K562 (cell line): ENCODE measurements around the gene WNK1. TPM values are rescaled to one million over a fixed set of nuclear protein-coding genes. Genes with fewer than 3 reads are reported as not detected.

Source experiments
- ETS2 ChIP-seq: IDR thresholded peaks from 2 replicates; pipeline ENCODE4 v1.6.1; 2016; ENCODE audit warnings: borderline replicate concordance, missing genetic modification characterization, mild to moderate bottlenecking, moderate library complexity, missing compliant biosample characterization; ENCODE audit not compliant: poor library complexity, severe bottlenecking
- MEF2D ChIP-seq: conservative IDR thresholded peaks from 2 replicates; pipeline ENCODE4 v1.6.1; 2016; ENCODE audit warnings: low read depth, missing genetic modification characterization, missing compliant biosample characterization
- ZNF124 ChIP-seq: sonication (generic); formaldehyde crosslinking; IDR thresholded peaks from 2 replicates; pipeline ENCODE4 v1.8.1; 2022; ENCODE audit warnings: missing genetic modification reagents
- ZNF274 ChIP-seq: IDR thresholded peaks from 2 replicates; pipeline ENCODE4 v1.6.1; 2011; ENCODE audit warnings: low read depth, mild to moderate bottlenecking, low read length, moderate library complexity, borderline replicate concordance
- ZNF586 ChIP-seq: fragments of 450-650 bp; formaldehyde crosslinking; conservative IDR thresholded peaks from 2 replicates; pipeline ENCODE4 v1.4.0; 2020; ENCODE audit warnings: mild to moderate bottlenecking, moderate library complexity
- polyA plus RNA-seq, 8 experiments: library from polyadenylated mRNA; depleted of rRNA in 4 of 8; stranded (reverse) in 5 of 8; unstranded in 3 of 8; fragments of >200 nt; fragmentation: Nextera tagmentation in 2 of 8; fragmentation: Illumina TruSeq in 1 of 8; extraction: Ambion mirVana in 2 of 8; extraction: Trizol in 1 of 8; gene quantifications; 2 replicates each; pipeline versions ENCODE4 v1.2.1 to v1.2.3, GENCODE V29; 2011 to 2014; ENCODE audit warnings: inconsistent platforms in 1 of 8, missing spikeins in 1 of 8
- total RNA-seq, 7 experiments: library from RNA; depleted of rRNA in 6 of 7; stranded (reverse); fragments of >200 nt in 6 of 7; fragmentation: Illumina TruSeq in 2 of 7; extraction: Trizol in 2 of 7; gene quantifications; 2 replicates each; pipeline versions ENCODE4 v1.2.1 to v1.2.3, GENCODE V29; 2011 to 2021; ENCODE audit warnings: low replicate concordance in 1 of 7
- TF ChIP-seq, protein P1 (sequence below), 2 experiments: fragments of 450-650 bp; formaldehyde crosslinking in 1 of 2; IDR thresholded peaks; 2 replicates each; pipeline versions ENCODE4 v1.4.0 to v1.6.1; 2014 to 2020; ENCODE audit warnings: mild to moderate bottlenecking in 2 of 2, borderline replicate concordance in 1 of 2, low read depth in 1 of 2
- TF ChIP-seq, protein P2 (sequence below): IDR thresholded peaks from 2 replicates; pipeline ENCODE4 v1.6.1; 2011; ENCODE audit not compliant: insufficient read length; ENCODE audit errors: extremely low read depth
- TF ChIP-seq, protein P3 (sequence below): sonication (generic); formaldehyde crosslinking; IDR thresholded peaks from 2 replicates; pipeline ENCODE4 v1.8.0; 2022; ENCODE audit warnings: missing genetic modification reagents, mild to moderate bottlenecking, borderline replicate concordance

WNK1 gene
- total and polyA plus RNA-seq, 9 of the 15 experiments (the other 6 are each of a cell fraction or from before 2014, with no cell fraction given): 4.3 to 73.9 (median 31.0) TPM

- TF ChIP-seq, protein P1, sequence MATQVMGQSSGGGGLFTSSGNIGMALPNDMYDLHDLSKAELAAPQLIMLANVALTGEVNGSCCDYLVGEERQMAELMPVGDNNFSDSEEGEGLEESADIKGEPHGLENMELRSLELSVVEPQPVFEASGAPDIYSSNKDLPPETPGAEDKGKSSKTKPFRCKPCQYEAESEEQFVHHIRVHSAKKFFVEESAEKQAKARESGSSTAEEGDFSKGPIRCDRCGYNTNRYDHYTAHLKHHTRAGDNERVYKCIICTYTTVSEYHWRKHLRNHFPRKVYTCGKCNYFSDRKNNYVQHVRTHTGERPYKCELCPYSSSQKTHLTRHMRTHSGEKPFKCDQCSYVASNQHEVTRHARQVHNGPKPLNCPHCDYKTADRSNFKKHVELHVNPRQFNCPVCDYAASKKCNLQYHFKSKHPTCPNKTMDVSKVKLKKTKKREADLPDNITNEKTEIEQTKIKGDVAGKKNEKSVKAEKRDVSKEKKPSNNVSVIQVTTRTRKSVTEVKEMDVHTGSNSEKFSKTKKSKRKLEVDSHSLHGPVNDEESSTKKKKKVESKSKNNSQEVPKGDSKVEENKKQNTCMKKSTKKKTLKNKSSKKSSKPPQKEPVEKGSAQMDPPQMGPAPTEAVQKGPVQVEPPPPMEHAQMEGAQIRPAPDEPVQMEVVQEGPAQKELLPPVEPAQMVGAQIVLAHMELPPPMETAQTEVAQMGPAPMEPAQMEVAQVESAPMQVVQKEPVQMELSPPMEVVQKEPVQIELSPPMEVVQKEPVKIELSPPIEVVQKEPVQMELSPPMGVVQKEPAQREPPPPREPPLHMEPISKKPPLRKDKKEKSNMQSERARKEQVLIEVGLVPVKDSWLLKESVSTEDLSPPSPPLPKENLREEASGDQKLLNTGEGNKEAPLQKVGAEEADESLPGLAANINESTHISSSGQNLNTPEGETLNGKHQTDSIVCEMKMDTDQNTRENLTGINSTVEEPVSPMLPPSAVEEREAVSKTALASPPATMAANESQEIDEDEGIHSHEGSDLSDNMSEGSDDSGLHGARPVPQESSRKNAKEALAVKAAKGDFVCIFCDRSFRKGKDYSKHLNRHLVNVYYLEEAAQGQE (IDR thresholded peaks at IDR 0.05; ENCODE audit: borderline replicate concordance): peak; percentile 80
- TF ChIP-seq, protein P1 (CRISPR knock-in tag; IDR thresholded peaks at IDR 0.05; ENCODE audit: low read depth): no peak
- TF ChIP-seq ZNF124 (CRISPR knock-in tag) (no peak), ZNF274 (no peak), ETS2 (tag) (no peak), MEF2D (no peak), ZNF586 (CRISPR knock-in tag) (no peak)
- TF ChIP-seq, protein P2, sequence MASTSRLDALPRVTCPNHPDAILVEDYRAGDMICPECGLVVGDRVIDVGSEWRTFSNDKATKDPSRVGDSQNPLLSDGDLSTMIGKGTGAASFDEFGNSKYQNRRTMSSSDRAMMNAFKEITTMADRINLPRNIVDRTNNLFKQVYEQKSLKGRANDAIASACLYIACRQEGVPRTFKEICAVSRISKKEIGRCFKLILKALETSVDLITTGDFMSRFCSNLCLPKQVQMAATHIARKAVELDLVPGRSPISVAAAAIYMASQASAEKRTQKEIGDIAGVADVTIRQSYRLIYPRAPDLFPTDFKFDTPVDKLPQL: no peak
- TF ChIP-seq, protein P3, sequence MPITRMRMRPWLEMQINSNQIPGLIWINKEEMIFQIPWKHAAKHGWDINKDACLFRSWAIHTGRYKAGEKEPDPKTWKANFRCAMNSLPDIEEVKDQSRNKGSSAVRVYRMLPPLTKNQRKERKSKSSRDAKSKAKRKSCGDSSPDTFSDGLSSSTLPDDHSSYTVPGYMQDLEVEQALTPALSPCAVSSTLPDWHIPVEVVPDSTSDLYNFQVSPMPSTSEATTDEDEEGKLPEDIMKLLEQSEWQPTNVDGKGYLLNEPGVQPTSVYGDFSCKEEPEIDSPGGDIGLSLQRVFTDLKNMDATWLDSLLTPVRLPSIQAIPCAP (CRISPR knock-in tag): no peak
Measured at GRCh38 chr12:751192-751998, 984 bp upstream of the WNK1 start (continued).
